ENCODE data around the gene CLC. TPM values are rescaled to one million over a fixed set of nuclear protein-coding genes. Genes with fewer than 3 reads are reported as not detected.
"Not testable (repeated sequence)": the region's sequence is repeated elsewhere in the genome, so short reads cannot be mapped to it uniquely, and the experiment has no call there.

CLC gene
- total RNA-seq, 2 donors from 2014 or later: 0.64 to 19.2 TPM

DNA sequence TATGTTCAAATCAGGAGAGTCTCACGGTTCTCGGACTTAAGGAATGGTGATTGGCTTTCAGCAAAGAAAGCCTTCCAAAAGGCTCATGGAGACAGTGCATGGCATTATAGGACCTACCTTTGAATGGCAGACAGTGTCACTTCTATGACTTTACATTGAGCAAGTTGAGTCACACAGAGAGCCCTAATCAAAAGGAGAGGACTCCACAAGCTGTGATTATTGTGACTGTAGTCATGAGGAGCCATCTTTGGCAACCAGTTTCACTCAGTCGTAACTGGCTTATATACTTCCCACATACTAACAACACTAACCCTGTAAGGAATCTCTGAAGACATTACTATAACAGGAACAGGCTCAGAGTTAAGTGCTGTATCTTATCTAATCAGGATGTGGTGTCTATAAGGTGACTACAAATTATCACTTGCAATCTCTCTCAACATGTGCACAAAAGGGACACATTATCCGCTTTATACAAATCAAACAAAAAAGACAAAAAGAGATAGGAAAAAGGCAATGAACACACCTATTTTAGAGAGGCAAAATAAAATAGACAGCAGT lies 27.4 kb downstream of the CLC start:
- Mint-ChIP-seq H3K27ac (no peak overlapping the region), H3K4me1 (ENCODE audit: low read depth in 2 of 2) (peaks cover 8 to 12% of the 10 kb centered on the region in 2 donors), H3K27me3 (peaks cover 24 to 29% of the 10 kb centered on the region in 2 donors), H3K4me3 (no peak overlapping the region), H3K9me3 (no peaks in the 10 kb centered on the region), H3K36me3 (peaks cover 3% of the 10 kb centered on the region)
- ATAC-seq (no peak), DNase-seq (ENCODE audit: low spot score) (no peak)

DNA sequence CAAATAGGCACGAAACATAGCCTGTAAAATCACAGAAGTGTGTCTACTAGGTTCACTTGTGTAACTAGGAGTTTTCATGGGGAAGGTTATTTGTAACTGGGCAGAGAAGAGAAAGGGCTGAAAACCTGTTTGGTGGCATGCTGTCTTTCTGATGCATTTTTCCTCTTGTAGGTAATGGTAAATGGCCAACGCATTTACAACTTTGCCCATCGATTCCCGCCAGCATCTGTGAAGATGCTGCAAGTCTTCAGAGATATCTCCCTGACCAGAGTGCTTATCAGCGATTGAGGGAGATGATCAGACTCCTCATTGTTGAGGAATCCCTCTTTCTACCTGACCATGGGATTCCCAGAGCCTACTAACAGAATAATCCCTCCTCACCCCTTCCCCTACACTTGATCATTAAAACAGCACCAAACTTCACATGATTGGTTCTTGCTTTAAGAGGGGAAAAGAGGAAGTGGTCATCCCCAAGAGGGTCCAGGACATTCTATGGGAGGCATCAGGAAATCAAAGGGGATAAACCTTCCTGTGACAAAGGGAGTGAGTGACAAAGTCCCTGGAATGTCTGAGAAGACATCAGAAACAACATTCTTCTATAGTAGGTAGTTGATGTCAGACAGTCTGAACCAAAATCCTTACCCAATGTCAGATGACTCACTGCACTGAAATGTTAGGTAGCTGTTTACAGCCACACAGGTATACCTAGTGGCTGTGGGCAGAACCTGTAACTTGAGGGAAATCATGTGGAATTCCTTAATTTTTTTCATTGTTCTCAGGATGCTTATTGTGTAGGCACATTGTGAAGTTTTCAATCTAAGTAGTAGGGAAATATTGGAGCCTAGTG lies 28.6 kb downstream of the CLC start:
- no peak overlapping the region for H3K4me3 Mint-ChIP-seq
- peaks cover 20 to 23% of the 10 kb centered on the region in 2 donors for H3K4me1 Mint-ChIP-seq (ENCODE audit: low read depth in 2 of 2)
- H3K27ac Mint-ChIP-seq: no peak overlapping the region
- no peak for DNase-seq (ENCODE audit: low spot score)
- H3K9me3 Mint-ChIP-seq: no peaks in the 10 kb centered on the region
- ATAC-seq: no peak
- H3K27me3 Mint-ChIP-seq: peaks cover 18 to 33% of the 10 kb centered on the region in 2 donors
- H3K36me3 Mint-ChIP-seq: no peaks in the 10 kb centered on the region

GRCh38 chr19:39708594-39708993 lies 29.2 kb downstream of the CLC start:
- Mint-ChIP-seq H3K36me3 (no peaks in the 10 kb centered on the region), H3K9me3 (no peaks in the 10 kb centered on the region), H3K4me1 (ENCODE audit: low read depth in 2 of 2) (peaks cover 21 to 26% of the 10 kb centered on the region in 2 donors), H3K27ac (no peak overlapping the region), H3K4me3 (no peak overlapping the region), H3K27me3 (peaks cover 12 to 32% of the 10 kb centered on the region in 2 donors)
- DNase-seq (ENCODE audit: low spot score) (no peak), ATAC-seq (no peak)

DNA sequence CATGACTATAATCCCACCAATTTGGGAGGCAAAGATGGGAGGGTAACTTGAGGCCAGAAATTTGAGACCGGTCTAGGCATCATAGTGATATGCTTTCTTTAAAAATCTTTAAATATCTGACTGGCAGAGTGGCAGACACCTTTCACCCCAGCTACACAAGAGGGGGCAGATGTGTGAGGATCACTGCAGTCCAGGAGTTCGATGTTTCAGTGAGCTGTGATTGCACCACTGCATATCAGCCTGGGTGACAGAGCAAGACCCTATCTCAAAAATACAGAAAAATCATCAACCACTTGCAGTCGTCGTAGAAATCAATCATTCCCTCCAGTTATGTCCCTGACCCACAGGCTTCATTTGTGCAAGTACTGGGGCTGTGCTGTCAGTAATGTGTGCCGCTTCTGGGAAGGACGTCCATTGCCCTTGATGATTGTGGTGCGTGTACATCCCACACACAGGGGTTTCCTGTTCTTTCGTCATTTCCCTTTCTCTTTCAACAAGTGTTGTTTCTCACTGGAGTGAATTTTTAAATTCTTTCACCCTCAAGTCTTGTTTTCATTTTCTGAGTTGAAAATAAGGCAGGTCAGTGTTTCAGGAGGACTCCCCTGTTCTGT lies 32.1 kb downstream of the CLC start:
- DNase-seq (ENCODE audit: low spot score): no peak
- H3K9me3 Mint-ChIP-seq: no peaks in the 10 kb centered on the region
- H3K27ac Mint-ChIP-seq: peak overlapping the region; percentile 26 to 50
- peak; percentile 76 to 77 for ATAC-seq
- peaks cover 22 to 29% of the 10 kb centered on the region in 2 donors for H3K27me3 Mint-ChIP-seq
- no peaks in the 10 kb centered on the region for H3K36me3 Mint-ChIP-seq
- H3K4me3 Mint-ChIP-seq: peak overlapping the region; percentile 44
- peaks cover 21 to 26% of the 10 kb centered on the region in 2 donors for H3K4me1 Mint-ChIP-seq (ENCODE audit: low read depth in 2 of 2)

DNA sequence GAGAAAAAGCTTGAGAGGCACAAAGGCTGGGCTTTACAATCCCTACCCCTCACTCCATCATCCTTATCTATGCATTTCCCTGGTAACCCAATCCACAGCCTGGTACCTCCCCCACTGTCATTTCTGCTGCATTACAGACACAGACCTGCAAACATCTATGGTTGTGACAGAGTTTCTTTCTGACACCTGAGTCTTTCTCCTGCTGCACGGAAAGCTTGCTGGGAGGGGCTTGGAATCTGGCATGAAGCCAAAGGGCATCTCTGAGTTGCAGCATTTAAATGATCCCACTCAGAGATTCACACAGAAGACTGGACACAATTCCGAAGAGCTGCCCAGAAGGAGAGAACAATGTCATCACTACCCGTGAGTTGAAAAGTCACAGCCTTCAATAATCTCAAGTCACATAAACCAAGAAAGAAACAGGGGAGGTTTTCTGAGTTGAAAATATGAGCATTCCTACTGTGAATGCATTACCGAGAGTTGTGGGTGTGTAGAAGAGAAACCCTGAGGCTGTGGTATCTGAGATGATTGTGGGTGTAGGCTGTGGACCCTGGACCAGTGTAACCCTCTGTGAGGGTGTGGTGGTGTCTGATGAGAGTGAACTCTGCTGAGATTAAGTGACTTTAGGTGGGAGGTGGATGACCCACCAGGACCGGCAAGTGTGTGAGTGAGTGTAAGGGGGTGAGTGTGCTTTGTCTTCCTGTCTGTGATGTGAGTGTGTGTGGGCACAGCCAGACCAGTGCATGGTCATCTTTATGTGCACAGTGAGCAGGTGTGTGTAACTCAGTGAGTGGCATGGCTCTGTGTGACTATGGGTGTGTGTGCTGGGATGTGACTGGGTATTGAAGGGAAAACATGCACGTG lies 33.4 kb downstream of the CLC start, which contains the start of gene LGALS14:
Gene LGALS14, plus strand, starts transcription at position 301 of the 864 bp plus-strand sequence. Its CDS starts 48 bp downstream, at position 349.
- no peaks in the 10 kb centered on the region for H3K9me3 Mint-ChIP-seq
- H3K27me3 Mint-ChIP-seq: peaks cover 20 to 33% of the 10 kb centered on the region in 2 donors
- peak within 1 kb of the TSS; percentile 44 for H3K4me3 Mint-ChIP-seq
- ATAC-seq: peak in 1 of 2 donors; percentile 47
- no peak for DNase-seq (ENCODE audit: low spot score)
- no peaks in the 10 kb centered on the region for H3K36me3 Mint-ChIP-seq
- peaks cover 21 to 26% of the 10 kb centered on the region in 2 donors for H3K4me1 Mint-ChIP-seq (ENCODE audit: low read depth in 2 of 2)
- H3K27ac Mint-ChIP-seq: peak within 1 kb of the TSS; percentile 26 to 50

DNA sequence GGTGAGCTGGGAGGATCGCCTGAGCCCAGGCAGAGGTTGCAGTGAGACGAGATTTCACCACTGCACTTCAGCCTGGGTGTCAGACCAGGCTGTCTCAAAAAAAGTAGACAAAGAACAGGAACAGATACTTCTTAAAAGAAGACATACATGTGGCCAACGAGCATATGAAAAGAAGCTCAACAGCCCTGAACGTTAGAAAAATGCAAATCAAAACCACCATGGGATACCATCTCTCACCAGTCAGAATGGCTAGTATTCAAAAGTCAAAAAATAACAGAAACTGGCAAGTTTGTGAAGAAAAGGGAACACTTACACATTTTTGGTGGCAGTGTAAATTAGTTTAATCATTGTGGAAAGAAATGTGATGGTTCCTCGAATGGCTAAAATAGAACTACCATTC lies 36.5 kb downstream of the CLC start:
- H3K27me3 Mint-ChIP-seq: peaks cover 23 to 49% of the 10 kb centered on the region in 2 donors
- no peak for DNase-seq (ENCODE audit: low spot score)

GRCh38 chr19:39698535-39698934 lies 39.3 kb downstream of the CLC start:
- Mint-ChIP-seq H3K36me3 (no peaks in the 10 kb centered on the region), H3K27ac (no peak overlapping the region), H3K4me1 (ENCODE audit: low read depth in 2 of 2) (no peaks in the 10 kb centered on the region), H3K9me3 (no peaks in the 10 kb centered on the region), H3K4me3 (no peak overlapping the region), H3K27me3 (peaks cover 24 to 64% of the 10 kb centered on the region in 2 donors)
- DNase-seq (ENCODE audit: low spot score): no peak
- no peak for ATAC-seq

More for the DNA sequence above, 36.5 kb downstream of the CLC start:
- no peak for ATAC-seq
- H3K27ac Mint-ChIP-seq: no peak overlapping the region
- no peaks in the 10 kb centered on the region for H3K9me3 Mint-ChIP-seq
- no peaks in the 10 kb centered on the region for H3K36me3 Mint-ChIP-seq
- peaks cover 18 to 20% of the 10 kb centered on the region in 2 donors for H3K4me1 Mint-ChIP-seq (ENCODE audit: low read depth in 2 of 2)
- no peak overlapping the region for H3K4me3 Mint-ChIP-seq

DNA sequence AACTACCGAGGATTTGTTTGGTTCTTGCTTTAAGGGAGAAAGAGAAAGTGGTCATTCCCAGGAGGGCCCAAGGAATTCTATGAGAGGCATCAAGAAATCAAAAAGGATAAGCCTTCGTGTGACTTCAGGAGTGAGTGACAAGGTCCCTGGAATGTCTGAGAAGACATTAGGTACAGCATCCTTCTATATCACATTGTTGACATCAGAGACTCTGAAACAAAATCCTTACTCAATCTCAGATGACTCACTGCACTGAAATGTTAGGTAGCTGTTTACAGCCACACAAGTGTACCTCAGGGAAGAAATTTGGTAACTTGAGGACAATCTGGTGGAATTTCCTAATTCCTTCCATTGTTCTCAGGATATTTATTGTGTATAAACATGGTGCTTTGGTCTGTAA lies 41.4 kb downstream of the CLC start:
- H3K4me3 Mint-ChIP-seq: no peak overlapping the region
- H3K9me3 Mint-ChIP-seq: no peaks in the 10 kb centered on the region
- no peak for DNase-seq (ENCODE audit: low spot score)
- no peak overlapping the region for H3K27ac Mint-ChIP-seq
- ATAC-seq: no peak
- no peaks in the 10 kb centered on the region for H3K36me3 Mint-ChIP-seq
- no peaks in the 10 kb centered on the region for H3K4me1 Mint-ChIP-seq (ENCODE audit: low read depth in 2 of 2)
- H3K27me3 Mint-ChIP-seq: peaks cover 30 to 56% of the 10 kb centered on the region in 2 donors

DNA sequence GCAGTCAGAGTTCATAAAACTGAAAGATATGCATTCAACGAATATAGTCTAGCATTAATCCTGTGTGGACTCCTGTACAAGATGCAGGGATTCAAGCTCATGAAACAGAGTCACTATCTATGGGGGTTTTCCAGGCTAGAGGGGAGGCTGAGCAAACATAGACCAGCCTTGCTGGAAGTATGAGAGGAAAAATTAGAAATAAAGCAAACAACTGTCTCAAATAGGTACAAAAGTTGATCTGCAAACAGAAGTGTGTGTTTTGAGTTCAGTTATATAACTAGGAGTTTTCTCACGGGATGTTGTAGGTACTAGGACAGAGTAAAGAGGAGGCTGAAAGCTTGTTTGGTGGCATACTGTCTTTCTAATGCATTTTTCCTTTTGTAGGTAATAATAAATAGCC lies 42.1 kb downstream of the CLC start:
- no peak for ATAC-seq
- Mint-ChIP-seq H3K9me3 (no peaks in the 10 kb centered on the region), H3K4me3 (no peak overlapping the region), H3K4me1 (ENCODE audit: low read depth in 2 of 2) (no peaks in the 10 kb centered on the region), H3K36me3 (no peaks in the 10 kb centered on the region), H3K27ac (no peak overlapping the region), H3K27me3 (peaks cover 34 to 54% of the 10 kb centered on the region in 2 donors)
- DNase-seq (ENCODE audit: low spot score): no peak

DNA sequence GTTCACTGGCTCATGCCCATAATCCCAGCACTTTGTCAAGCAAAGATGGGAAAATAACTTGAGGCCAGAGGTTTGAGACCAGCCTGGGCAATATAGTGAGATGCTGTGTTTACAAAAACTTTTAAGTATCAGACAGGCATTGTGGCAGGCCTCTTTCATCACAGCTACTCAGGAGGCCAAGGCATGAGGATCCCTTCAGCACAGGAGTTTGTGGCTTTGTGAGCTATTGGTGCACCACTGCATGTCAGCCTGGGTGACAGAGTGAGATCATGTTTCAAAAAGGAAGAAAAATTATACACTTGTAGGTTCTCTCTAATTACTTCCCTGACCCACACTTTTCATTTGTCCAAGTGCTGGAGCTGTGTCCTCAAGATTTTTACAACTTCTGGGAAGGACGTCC lies 45.0 kb downstream of the CLC start:
- no peak for DNase-seq (ENCODE audit: low spot score)
- no peaks in the 10 kb centered on the region for H3K4me1 Mint-ChIP-seq (ENCODE audit: low read depth in 2 of 2)
- H3K27ac Mint-ChIP-seq: no peak overlapping the region
- H3K27me3 Mint-ChIP-seq: peaks cover 36 to 47% of the 10 kb centered on the region in 2 donors
- no peak overlapping the region for H3K4me3 Mint-ChIP-seq
- ATAC-seq: no peak
- H3K36me3 Mint-ChIP-seq: no peaks in the 10 kb centered on the region
- no peaks in the 10 kb centered on the region for H3K9me3 Mint-ChIP-seq

- DNase-seq (ENCODE audit: low spot score): no peak
- ATAC-seq: peak in 1 of 2 donors; percentile 38
- Mint-ChIP-seq H3K27me3 (peaks cover 35 to 48% of the 10 kb centered on the region in 2 donors), H3K4me1 (ENCODE audit: low read depth in 2 of 2) (no peaks in the 10 kb centered on the region), H3K27ac (no peak overlapping the region), H3K4me3 (no peak overlapping the region), H3K36me3 (no peaks in the 10 kb centered on the region), H3K9me3 (no peaks in the 10 kb centered on the region)
Measured at GRCh38 chr19:39692166-39692565, 45.7 kb downstream of the CLC start.

- H3K9me3 Mint-ChIP-seq; ATAC-seq; H3K27ac Mint-ChIP-seq; DNase-seq (ENCODE audit: low spot score); H3K4me3 Mint-ChIP-seq; H3K4me1 Mint-ChIP-seq (ENCODE audit: low read depth in 2 of 2); H3K36me3 Mint-ChIP-seq: not testable (repeated sequence)
- peaks cover 29 to 30% of the 10 kb centered on the region in 2 donors for H3K27me3 Mint-ChIP-seq
Measured at GRCh38 chr19:39688637-39689036, 49.2 kb downstream of the CLC start.

GRCh38 chr19:39686739-39687138 lies 51.1 kb downstream of the CLC start:
- DNase-seq (ENCODE audit: low spot score) (no peak), ATAC-seq (no peak)
- Mint-ChIP-seq H3K27ac (no peak overlapping the region), H3K27me3 (peaks cover 23 to 26% of the 10 kb centered on the region in 2 donors), H3K4me1 (ENCODE audit: low read depth in 2 of 2) (no peaks in the 10 kb centered on the region), H3K4me3 (no peak overlapping the region), H3K9me3 (no peaks in the 10 kb centered on the region), H3K36me3 (no peaks in the 10 kb centered on the region)

All from natural killer cell treated with Interleukin-12 subunit alpha and Interleukin-12 subunit beta and Interleukin-15 and Interleukin-18, amount 100 ng/mL, for 72 hours (primary cell).